Measurements from ENCODE around the gene XIRP1.

XIRP1 gene

GRCh38 chr3:39184081-39184967 is 8.1 kb downstream of the XIRP1 start:
- Histone ChIP-seq H3K9ac (ENCODE audit: low read depth, low read length) (no peak overlapping the region), H3K27ac (ENCODE audit: low read depth, low read length) (no peak overlapping the region), H3K9me3 (ENCODE audit: insufficient read depth, low read depth, low read length) (no peaks in the 10 kb centered on the region), H3K27me3 (ENCODE audit: insufficient read depth, low read length) (peaks cover 10% of the 10 kb centered on the region), H3K4me3 (ENCODE audit: low read length) (no peak overlapping the region), H3K4me1 (ENCODE audit: insufficient read depth, low read length) (peaks cover 16% of the 10 kb centered on the region), H3K36me3 (ENCODE audit: insufficient read depth, low read length) (no peaks in the 10 kb centered on the region)
- 91% methylated on average over 12 of the region's 12 CpGs for WGBS

- no peaks in the 10 kb centered on the region for H3K36me3 ChIP-seq (ENCODE audit: insufficient read depth, low read length)
- whole genome bisulfite sequencing = 93% methylated on average over 11 of the region's 12 CpGs
- no peak overlapping the region for H3K27ac ChIP-seq (ENCODE audit: low read depth, low read length)
- H3K4me3 ChIP-seq (ENCODE audit: low read length) = no peak overlapping the region
- H3K9me3 ChIP-seq (ENCODE audit: insufficient read depth, low read depth, low read length) = no peaks in the 10 kb centered on the region
- H3K9ac ChIP-seq (ENCODE audit: low read depth, low read length) = no peak overlapping the region
- peaks cover 15% of the 10 kb centered on the region for H3K27me3 ChIP-seq (ENCODE audit: insufficient read depth, low read length)
- H3K4me1 ChIP-seq (ENCODE audit: insufficient read depth, low read length) = peaks cover 22% of the 10 kb centered on the region
These were observed 8.9 kb downstream of the XIRP1 start for GRCh38 chr3:39183211-39184080.

- WGBS = 79% methylated on average over 6 of the region's 7 CpGs
- H3K4me1 ChIP-seq (ENCODE audit: insufficient read depth, low read length) = peaks cover 32% of the 10 kb centered on the region
- no peaks in the 10 kb centered on the region for H3K9me3 ChIP-seq (ENCODE audit: insufficient read depth, low read depth, low read length)
- H3K27me3 ChIP-seq (ENCODE audit: insufficient read depth, low read length) = peaks cover 15% of the 10 kb centered on the region
- no peaks in the 10 kb centered on the region for H3K36me3 ChIP-seq (ENCODE audit: insufficient read depth, low read length)
- H3K27ac ChIP-seq (ENCODE audit: low read depth, low read length) = peak overlapping the region; percentile 10; the same call in 1 of the 2 replicates
- H3K4me3 ChIP-seq (ENCODE audit: low read length) = peak overlapping the region; percentile 49
- no peak overlapping the region for H3K9ac ChIP-seq (ENCODE audit: low read depth, low read length)
These were observed 10.7 kb downstream of the XIRP1 start for GRCh38 chr3:39181408-39182335.

- Histone ChIP-seq H3K4me1 (ENCODE audit: insufficient read depth, low read length) (peaks cover 32% of the 10 kb centered on the region), H3K9ac (ENCODE audit: low read depth, low read length) (peak overlapping the region; percentile 2; the same call in 1 of the 2 replicates), H3K4me3 (ENCODE audit: low read length) (peak overlapping the region; percentile 49), H3K27ac (ENCODE audit: low read depth, low read length) (no peak overlapping the region), H3K9me3 (ENCODE audit: insufficient read depth, low read depth, low read length) (no peaks in the 10 kb centered on the region), H3K27me3 (ENCODE audit: insufficient read depth, low read length) (peaks cover 15% of the 10 kb centered on the region), H3K36me3 (ENCODE audit: insufficient read depth, low read length) (no peaks in the 10 kb centered on the region)
- 2% methylated on average over 64 of the region's 64 CpGs for WGBS
These were observed 11.6 kb downstream of the XIRP1 start for GRCh38 chr3:39180546-39181346.

GRCh38 chr3:39180183-39180545 is 12.2 kb downstream of the XIRP1 start:
- H3K4me1 ChIP-seq (ENCODE audit: insufficient read depth, low read length) = peaks cover 32% of the 10 kb centered on the region

GRCh38 chr3:39178553-39178952 is 13.8 kb downstream of the XIRP1 start:
- 67% methylated on average over 4 of the region's 4 CpGs for WGBS
- peak overlapping the region; percentile 67 for H3K4me3 ChIP-seq (ENCODE audit: low read length)
- H3K36me3 ChIP-seq (ENCODE audit: insufficient read depth, low read length) = no peaks in the 10 kb centered on the region
- no peak overlapping the region for H3K9ac ChIP-seq (ENCODE audit: low read depth, low read length)
- H3K27me3 ChIP-seq (ENCODE audit: insufficient read depth, low read length) = peaks cover 15% of the 10 kb centered on the region
- no peak overlapping the region; the same call in 1 of the 2 replicates for H3K27ac ChIP-seq (ENCODE audit: low read depth, low read length)
- H3K4me1 ChIP-seq (ENCODE audit: insufficient read depth, low read length) = peaks cover 32% of the 10 kb centered on the region
- H3K9me3 ChIP-seq (ENCODE audit: insufficient read depth, low read depth, low read length) = no peaks in the 10 kb centered on the region

More at GRCh38 chr3:39180183-39180545, 12.2 kb downstream of the XIRP1 start:
- H3K4me3 ChIP-seq (ENCODE audit: low read length) = peak overlapping the region; percentile 49
- WGBS = 62% methylated on average over 3 of the region's 3 CpGs
- peaks cover 15% of the 10 kb centered on the region for H3K27me3 ChIP-seq (ENCODE audit: insufficient read depth, low read length)
- H3K9me3 ChIP-seq (ENCODE audit: insufficient read depth, low read depth, low read length) = no peaks in the 10 kb centered on the region
- H3K27ac ChIP-seq (ENCODE audit: low read depth, low read length) = no peak overlapping the region
- H3K36me3 ChIP-seq (ENCODE audit: insufficient read depth, low read length) = no peaks in the 10 kb centered on the region
- H3K9ac ChIP-seq (ENCODE audit: low read depth, low read length) = peak overlapping the region; percentile 2; the same call in 1 of the 2 replicates

GRCh38 chr3:39177708-39178332 is 14.6 kb downstream of the XIRP1 start:
- H3K36me3 ChIP-seq (ENCODE audit: insufficient read depth, low read length) = no peaks in the 10 kb centered on the region
- no peaks in the 10 kb centered on the region for H3K9me3 ChIP-seq (ENCODE audit: insufficient read depth, low read depth, low read length)
- 1% methylated on average over 29 of the region's 32 CpGs for WGBS
- peak overlapping the region; percentile 82 for H3K27ac ChIP-seq (ENCODE audit: low read depth, low read length)
- H3K4me3 ChIP-seq (ENCODE audit: low read length) = peak overlapping the region; percentile 67
- peaks cover 15% of the 10 kb centered on the region for H3K27me3 ChIP-seq (ENCODE audit: insufficient read depth, low read length)
- peak overlapping the region; percentile 67 for H3K9ac ChIP-seq (ENCODE audit: low read depth, low read length)
- peaks cover 32% of the 10 kb centered on the region for H3K4me1 ChIP-seq (ENCODE audit: insufficient read depth, low read length)

- H3K36me3 ChIP-seq (ENCODE audit: insufficient read depth, low read length) = no peaks in the 10 kb centered on the region
- H3K4me1 ChIP-seq (ENCODE audit: insufficient read depth, low read length) = peaks cover 23% of the 10 kb centered on the region
- no peak overlapping the region for H3K27ac ChIP-seq (ENCODE audit: low read depth, low read length)
- 91% methylated on average over 6 of the region's 6 CpGs for WGBS
- H3K9ac ChIP-seq (ENCODE audit: low read depth, low read length) = no peak overlapping the region
- no peaks in the 10 kb centered on the region for H3K9me3 ChIP-seq (ENCODE audit: insufficient read depth, low read depth, low read length)
- peaks cover 15% of the 10 kb centered on the region for H3K27me3 ChIP-seq (ENCODE audit: insufficient read depth, low read length)
- no peak overlapping the region for H3K4me3 ChIP-seq (ENCODE audit: low read length)
These were observed 16.2 kb downstream of the XIRP1 start for GRCh38 chr3:39176025-39176714.

- Histone ChIP-seq H3K9me3 (ENCODE audit: insufficient read depth, low read depth, low read length) (no peaks in the 10 kb centered on the region), H3K27ac (ENCODE audit: low read depth, low read length) (no peak overlapping the region), H3K4me3 (ENCODE audit: low read length) (no peak overlapping the region), H3K9ac (ENCODE audit: low read depth, low read length) (no peak overlapping the region), H3K4me1 (ENCODE audit: insufficient read depth, low read length) (peaks cover 15% of the 10 kb centered on the region), H3K36me3 (ENCODE audit: insufficient read depth, low read length) (no peaks in the 10 kb centered on the region), H3K27me3 (ENCODE audit: insufficient read depth, low read length) (no peaks in the 10 kb centered on the region)
- WGBS = 90% methylated on average over 2 of the region's 2 CpGs
These were observed 18.9 kb downstream of the XIRP1 start for GRCh38 chr3:39173318-39174125.

Data from HUES64 (cell line).